ENCODE data around the gene ELAVL2. TPM values are rescaled to one million over a fixed set of nuclear protein-coding genes. Genes with fewer than 3 reads are reported as not detected.

The ELAVL2 gene
- total RNA-seq, 1 donor from 2014 or later = not detected

DNA sequence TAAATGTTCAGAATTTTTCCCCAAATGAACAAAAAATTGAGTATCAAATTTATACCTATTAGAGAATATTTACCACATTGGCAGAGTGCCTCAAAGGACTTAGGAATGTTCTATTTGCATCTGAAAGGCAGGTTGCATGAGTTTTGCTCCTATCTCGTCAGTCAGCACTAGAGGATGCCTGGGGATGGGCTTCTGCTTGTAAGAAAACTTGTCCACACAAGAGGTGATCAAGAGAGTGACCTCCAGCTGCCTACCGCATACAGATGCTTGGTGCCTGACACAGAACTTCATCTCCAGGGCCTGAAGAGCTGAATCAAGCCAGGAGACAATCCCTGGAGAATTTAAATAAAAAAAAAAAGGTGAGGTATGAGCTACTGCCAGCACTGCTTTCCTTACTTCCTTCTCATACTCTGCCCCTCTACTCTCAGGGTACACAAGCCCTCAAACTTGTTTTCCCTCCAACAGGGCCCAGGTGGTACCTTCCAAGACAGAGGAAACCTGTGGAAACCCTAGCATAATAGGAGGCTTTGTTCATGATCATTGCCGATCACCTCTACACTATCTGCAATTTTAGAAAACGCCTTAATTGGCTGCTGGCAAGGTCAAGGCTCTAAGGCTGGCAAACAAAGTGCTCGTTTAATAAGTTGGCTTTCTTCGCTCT lies 166.6 kb downstream of the ELAVL2 start:
- H3K36me3 ChIP-seq = no peaks in the 10 kb centered on the region
- H3K4me1 ChIP-seq = no peaks in the 10 kb centered on the region
- no peak overlapping the region for H3K4me3 ChIP-seq
- TF ChIP-seq, protein P1, sequence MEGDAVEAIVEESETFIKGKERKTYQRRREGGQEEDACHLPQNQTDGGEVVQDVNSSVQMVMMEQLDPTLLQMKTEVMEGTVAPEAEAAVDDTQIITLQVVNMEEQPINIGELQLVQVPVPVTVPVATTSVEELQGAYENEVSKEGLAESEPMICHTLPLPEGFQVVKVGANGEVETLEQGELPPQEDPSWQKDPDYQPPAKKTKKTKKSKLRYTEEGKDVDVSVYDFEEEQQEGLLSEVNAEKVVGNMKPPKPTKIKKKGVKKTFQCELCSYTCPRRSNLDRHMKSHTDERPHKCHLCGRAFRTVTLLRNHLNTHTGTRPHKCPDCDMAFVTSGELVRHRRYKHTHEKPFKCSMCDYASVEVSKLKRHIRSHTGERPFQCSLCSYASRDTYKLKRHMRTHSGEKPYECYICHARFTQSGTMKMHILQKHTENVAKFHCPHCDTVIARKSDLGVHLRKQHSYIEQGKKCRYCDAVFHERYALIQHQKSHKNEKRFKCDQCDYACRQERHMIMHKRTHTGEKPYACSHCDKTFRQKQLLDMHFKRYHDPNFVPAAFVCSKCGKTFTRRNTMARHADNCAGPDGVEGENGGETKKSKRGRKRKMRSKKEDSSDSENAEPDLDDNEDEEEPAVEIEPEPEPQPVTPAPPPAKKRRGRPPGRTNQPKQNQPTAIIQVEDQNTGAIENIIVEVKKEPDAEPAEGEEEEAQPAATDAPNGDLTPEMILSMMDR (IDR thresholded peaks at IDR 0.05) = no peak
- no peaks in the 10 kb centered on the region for H3K27me3 ChIP-seq (ENCODE audit: low read depth)
- intact Hi-C loops (cut with DNase I) = no loop called here
- DNase-seq (no peak), ATAC-seq (no peak)
- H3K9me3 ChIP-seq = no peaks in the 10 kb centered on the region
- no peak overlapping the region for H3K27ac ChIP-seq

DNA sequence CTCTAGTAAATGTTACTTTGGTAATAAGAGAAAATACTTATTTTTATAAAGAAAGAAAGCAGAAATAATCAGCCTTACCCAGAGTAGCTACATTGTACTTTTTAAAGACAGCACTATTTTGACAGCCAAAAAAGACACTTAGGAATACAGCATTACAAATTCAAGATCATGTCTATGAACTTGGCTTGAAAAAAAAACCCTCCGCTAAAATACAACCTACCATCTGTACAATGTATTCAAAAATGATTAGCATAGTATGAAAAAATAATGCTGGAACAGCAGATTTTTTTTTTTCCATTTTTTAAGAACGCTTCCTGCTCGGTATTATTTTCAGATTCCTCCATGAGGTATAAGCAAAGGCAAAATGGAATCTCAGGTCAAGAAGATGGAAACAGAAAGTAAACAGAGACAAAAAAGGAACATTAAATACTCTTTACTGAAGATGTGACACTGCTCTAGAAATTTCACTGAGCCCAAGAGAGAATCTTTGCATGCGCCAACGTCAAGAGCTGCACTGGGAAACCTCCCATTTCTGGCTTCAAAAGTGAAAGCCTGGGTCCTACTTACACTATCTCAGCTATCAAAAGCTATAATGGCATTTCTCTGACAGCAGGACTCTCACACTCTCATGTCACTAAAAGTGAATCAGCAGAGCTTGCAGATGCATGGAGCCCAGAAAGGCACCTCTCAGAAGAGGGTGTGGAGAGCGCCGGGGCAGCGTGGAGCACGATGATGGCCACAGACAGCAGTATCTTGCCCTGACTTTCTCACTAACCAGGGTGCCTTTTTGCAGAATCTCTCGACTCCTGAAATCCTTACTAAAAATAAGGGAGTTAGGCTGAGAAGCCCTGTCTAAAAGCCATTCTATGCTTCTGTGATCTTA lies 167.4 kb downstream of the ELAVL2 start:
- DNase-seq (no peak), ATAC-seq (no peak)
- H3K27me3 ChIP-seq (ENCODE audit: low read depth) = no peaks in the 10 kb centered on the region
- H3K4me1 ChIP-seq = no peaks in the 10 kb centered on the region
- H3K4me3 ChIP-seq = no peak overlapping the region
- TF ChIP-seq, protein P1 (IDR thresholded peaks at IDR 0.05) = no peak
- no peaks in the 10 kb centered on the region for H3K36me3 ChIP-seq
- intact Hi-C loops (cut with DNase I) = no loop called here
- H3K9me3 ChIP-seq = no peaks in the 10 kb centered on the region
- H3K27ac ChIP-seq = no peak overlapping the region

DNA sequence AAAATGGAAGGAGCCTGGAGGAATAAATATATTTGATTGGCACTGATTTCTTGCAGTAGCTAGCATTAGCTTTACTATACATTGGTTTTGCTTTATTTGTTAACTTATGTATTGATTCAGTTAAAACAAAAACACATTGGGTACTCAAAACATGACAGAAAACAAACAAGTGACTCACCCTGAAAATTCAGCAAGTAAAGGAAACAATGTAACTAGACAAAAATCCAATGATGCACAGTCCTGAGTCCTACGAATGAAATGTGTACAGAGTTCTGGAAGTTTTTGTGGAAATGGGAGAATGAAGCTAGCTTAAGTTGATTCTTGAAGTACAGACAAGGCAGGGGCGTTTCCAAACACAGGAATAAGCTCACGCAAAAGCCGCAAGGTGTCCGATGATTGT lies 175.0 kb downstream of the ELAVL2 start:
- intact Hi-C loops (cut with DNase I) = no loop called here
- TF ChIP-seq, protein P1 (IDR thresholded peaks at IDR 0.05) = no peak
- H3K9me3 ChIP-seq = no peaks in the 10 kb centered on the region
- H3K36me3 ChIP-seq = no peaks in the 10 kb centered on the region
- H3K27me3 ChIP-seq (ENCODE audit: low read depth) = no peaks in the 10 kb centered on the region
- ATAC-seq (no peak), DNase-seq (no peak)
- no peaks in the 10 kb centered on the region for H3K4me1 ChIP-seq
- H3K27ac ChIP-seq = no peak overlapping the region
- H3K4me3 ChIP-seq = no peak overlapping the region

DNA sequence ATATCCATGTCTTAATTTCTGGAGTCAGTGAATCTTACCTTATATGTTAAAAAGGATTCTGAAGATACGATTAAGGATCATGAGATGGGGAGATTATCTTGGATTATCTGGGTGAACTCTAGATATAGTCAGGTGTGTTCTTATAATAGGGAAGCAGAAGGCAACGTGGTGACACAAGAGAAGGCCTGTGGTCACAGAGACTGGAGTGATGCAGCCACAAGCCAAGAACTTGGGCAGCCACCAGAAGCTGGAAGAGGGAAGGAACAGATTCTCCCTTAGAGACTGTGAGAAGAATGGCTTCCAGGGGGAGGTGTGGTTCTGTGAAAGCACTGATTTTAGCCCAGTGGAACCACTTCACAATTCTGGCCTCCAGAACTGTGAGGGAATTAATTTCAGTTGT lies 177.4 kb downstream of the ELAVL2 start:
- Histone ChIP-seq H3K4me3 (no peak overlapping the region), H3K27ac (no peak overlapping the region), H3K4me1 (no peaks in the 10 kb centered on the region), H3K36me3 (no peaks in the 10 kb centered on the region), H3K27me3 (ENCODE audit: low read depth) (no peaks in the 10 kb centered on the region), H3K9me3 (no peaks in the 10 kb centered on the region)
- no peak for ATAC-seq
- TF ChIP-seq, protein P1 (IDR thresholded peaks at IDR 0.05) = no peak
- intact Hi-C loops (cut with DNase I) = no loop called here
- DNase-seq = no peak

DNA sequence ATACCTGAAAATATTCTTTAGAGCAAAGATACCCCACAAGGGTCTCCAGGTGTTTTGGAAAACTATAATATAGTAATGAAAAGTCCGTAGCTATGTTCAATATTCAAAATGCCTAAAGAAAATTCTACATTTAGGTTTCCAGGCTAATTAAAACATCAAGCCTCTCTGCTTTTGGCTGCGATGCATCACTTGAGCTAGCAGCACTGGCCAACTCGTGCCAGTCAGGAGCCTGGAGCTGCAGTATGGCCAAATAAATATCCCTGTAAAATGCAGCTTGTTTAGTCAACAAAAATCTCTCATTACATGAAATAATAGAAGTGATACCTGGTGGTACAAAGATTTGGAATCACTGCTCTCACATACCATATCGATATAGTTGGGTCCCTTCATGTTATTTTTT lies 181.1 kb downstream of the ELAVL2 start:
- ATAC-seq = no peak
- no peaks in the 10 kb centered on the region for H3K9me3 ChIP-seq

More for the DNA sequence above, 181.1 kb downstream of the ELAVL2 start:
- intact Hi-C loops (cut with DNase I) = no loop called here
- H3K27me3 ChIP-seq (ENCODE audit: low read depth) = no peaks in the 10 kb centered on the region
- TF ChIP-seq, protein P1 (IDR thresholded peaks at IDR 0.05) = no peak
- no peaks in the 10 kb centered on the region for H3K4me1 ChIP-seq
- H3K4me3 ChIP-seq = no peak overlapping the region
- no peaks in the 10 kb centered on the region for H3K36me3 ChIP-seq
- no peak overlapping the region for H3K27ac ChIP-seq
- no peak for DNase-seq
